ENCODE results near the gene ATP6V1C2.
A peak's percentile ranks its signal among the peaks of the same experiment; 100 is the strongest.
"Not testable (repeated sequence)": the region's sequence is repeated elsewhere in the genome, so short reads cannot be mapped to it uniquely, and the experiment has no call there.

The ATP6V1C2 gene

GRCh38 chr2:10780491-10780820 is 59.0 kb downstream of the ATP6V1C2 start:
- TF ChIP-seq CTCF (IDR thresholded peaks at IDR 0.05; ENCODE audit: low read depth, low read length) = no peak
- H3K4me3 ChIP-seq (ENCODE audit: low read depth, low read length) = no peak overlapping the region
- no peak for DNase-seq (ENCODE audit: low read depth, low spot score)
- in situ Hi-C loops (cut with HindIII; ENCODE audit: low sequenced_read_pairs) = no loop called here

- H3K4me3 ChIP-seq (ENCODE audit: low read depth, low read length); DNase-seq (ENCODE audit: low read depth, low spot score); in situ Hi-C loops (cut with HindIII; ENCODE audit: low sequenced_read_pairs): not testable (repeated sequence)
Measured at GRCh38 chr2:10780821-10781220, 59.4 kb downstream of the ATP6V1C2 start.

- DNase-seq (ENCODE audit: low read depth, low spot score) = no peak
- TF ChIP-seq CTCF (IDR thresholded peaks at IDR 0.05; ENCODE audit: low read depth, low read length) = no peak
- in situ Hi-C loops (cut with HindIII; ENCODE audit: low sequenced_read_pairs) = no loop called here
- no peak overlapping the region for H3K4me3 ChIP-seq (ENCODE audit: low read depth, low read length)
Measured at GRCh38 chr2:10781746-10782145, 60.3 kb downstream of the ATP6V1C2 start.

- in situ Hi-C loops (cut with HindIII; ENCODE audit: low sequenced_read_pairs) = no loop called here
- TF ChIP-seq CTCF (IDR thresholded peaks at IDR 0.05; ENCODE audit: low read depth, low read length) = no peak
- DNase-seq (ENCODE audit: low read depth, low spot score) = peak; percentile 14
- no peak overlapping the region for H3K4me3 ChIP-seq (ENCODE audit: low read depth, low read length)
Measured at GRCh38 chr2:10783421-10783820, 62.0 kb downstream of the ATP6V1C2 start.

- TF ChIP-seq CTCF (IDR thresholded peaks at IDR 0.05; ENCODE audit: low read depth, low read length) = no peak
- H3K4me3 ChIP-seq (ENCODE audit: low read depth, low read length) = no peak overlapping the region
- in situ Hi-C loops (cut with HindIII; ENCODE audit: low sequenced_read_pairs) = no loop called here
- no peak for DNase-seq (ENCODE audit: low read depth, low spot score)
Measured at GRCh38 chr2:10784719-10785118, 63.3 kb downstream of the ATP6V1C2 start.

GRCh38 chr2:10785260-10785659 is 63.8 kb downstream of the ATP6V1C2 start:
- in situ Hi-C loops (cut with HindIII; ENCODE audit: low sequenced_read_pairs) = no loop called here
- H3K4me3 ChIP-seq (ENCODE audit: low read depth, low read length) = no peak overlapping the region
- TF ChIP-seq CTCF (IDR thresholded peaks at IDR 0.05; ENCODE audit: low read depth, low read length) = no peak
- no peak for DNase-seq (ENCODE audit: low read depth, low spot score)

- TF ChIP-seq CTCF (IDR thresholded peaks at IDR 0.05; ENCODE audit: low read depth, low read length) = no peak
- DNase-seq (ENCODE audit: low read depth, low spot score) = no peak
- in situ Hi-C loops (cut with HindIII; ENCODE audit: low sequenced_read_pairs) = no loop called here
- no peak overlapping the region for H3K4me3 ChIP-seq (ENCODE audit: low read depth, low read length)
Measured at GRCh38 chr2:10786240-10786982, 65.0 kb downstream of the ATP6V1C2 start.

All from astrocyte of the spinal cord (primary cell).